Stomach (tissue), 9 donors: ENCODE measurements around the gene TMEM235. TPM values are rescaled to one million over a fixed set of nuclear protein-coding genes. Genes with fewer than 3 reads are reported as not detected.

ENCODE experiments used
- DNase-seq, 2 donors: peaks; one replicate each; pipeline versions ENCODE4 v3.0.0 to v3.0.0-alpha.2; 2013 to 2019
- H3K27ac ChIP-seq, 5 donors: fragments of 200-600 bp in 4 of 5; sonication (generic) in 4 of 5; one replicate each; pipeline ENCODE4 v1.5.1; 2013 to 2019; ENCODE audit warnings: mild to moderate bottlenecking in 1 of 5, moderate library complexity in 1 of 5
- H3K27me3 ChIP-seq, 3 donors: fragments of 200-600 bp; sonication (generic); one replicate each; pipeline ENCODE4 v1.5.1; 2017 to 2019; ENCODE audit warnings: mixed run types in 1 of 3
- H3K36me3 ChIP-seq, 4 donors: fragments of 200-600 bp; sonication (generic); 1 replicate in 3 of 4; 2 replicates in 1 of 4; pipeline ENCODE4 v1.5.1; 2016 to 2019
- H3K4me1 ChIP-seq, 4 donors: fragments of 200-600 bp; sonication (generic); one replicate each; pipeline ENCODE4 v1.5.1; 2016 to 2019
- H3K4me3 ChIP-seq, 4 donors: fragments of 200-600 bp; sonication (generic) in 3 of 4; one replicate each; pipeline ENCODE4 v1.5.1; 2016 to 2019; ENCODE audit warnings: mild to moderate bottlenecking in 1 of 4
- H3K9me3 ChIP-seq, 4 donors: fragments of 200-600 bp; sonication (generic); one replicate each; pipeline ENCODE4 v1.5.1; 2016 to 2019
- CTCF ChIP-seq, 7 experiments: fragments of 450-650 bp in 4 of 7; fragments of 200-600 bp in 3 of 7; sonication (generic) in 3 of 7; IDR thresholded peaks; one replicate each; pipeline ENCODE4 v1.5.1; 2016 to 2019; ENCODE audit warnings: antibody characterized with exemption in 7 of 7, control low read depth in 2 of 7, mild to moderate bottlenecking in 1 of 7
- EP300 ChIP-seq: sonication (generic); formaldehyde crosslinking; IDR thresholded peaks from one replicate; pipeline ENCODE4 v1.6.1; 2017; ENCODE audit warnings: antibody characterized with exemption
- POLR2A ChIP-seq, 4 donors: fragments of 450-650 bp; IDR thresholded peaks; one replicate each; pipeline ENCODE4 v1.6.1; 2016; ENCODE audit warnings: antibody characterized with exemption in 4 of 4, control low read depth in 2 of 4, mild to moderate bottlenecking in 1 of 4, moderate library complexity in 1 of 4
- POLR2AphosphoS5 ChIP-seq, 3 donors: sonication (generic); formaldehyde crosslinking; IDR thresholded peaks; one replicate each; pipeline ENCODE4 v1.6.1; 2016; ENCODE audit warnings: antibody characterized with exemption in 3 of 3
- WGBS, 5 donors: extraction: QIAGEN DNeasy Blood & Tissue Kit in 3 of 5; methylation state at CpG; one replicate each; pipeline versions ENCODE4 v1.1.5 to v1.1.7; 2013 to 2018; 5-methylcytosine and 5-hydroxymethylcytosine counted together
- intact Hi-C: fragments of 100-400 bp; cut with DNase I; formaldehyde crosslinking; loops from one replicate; pipeline ENCODE4 v1.15.1; 2023; ENCODE audit warnings: low total_unique reads
- polyA plus RNA-seq, 3 donors: library from polyadenylated mRNA; stranded (reverse); fragments of 200-250 nt; gene quantifications; one replicate each; pipeline ENCODE4 v1.2.3, GENCODE V29; 2013
- total RNA-seq, 5 donors: library from RNA; depleted of rRNA; stranded (reverse); fragments of >200 nt; gene quantifications; one replicate each; pipeline versions ENCODE4 v1.1.0 to v1.2.3, GENCODE V29; 2014 to 2016
- donor health status: healthy with polysubstance abuse.
- donor health status: Bipolar disorder and iron deficiency.
- donor health status: healthy.

The TMEM235 gene
- total and polyA plus RNA-seq, 8 donors, result not detected

- H3K27ac ChIP-seq, result peak overlapping the region in 4 of 5 donors; percentile 11 to 68 (median 45)
- no peaks in the 10 kb centered on the region for H3K36me3 ChIP-seq
- no peak overlapping the region for H3K4me3 ChIP-seq
- peaks cover 10 to 48% (median 32%) of the 10 kb centered on the region in 4 donors for H3K4me1 ChIP-seq
- H3K27me3 ChIP-seq, result peaks cover 0 to 22% (median 0%) of the 10 kb centered on the region in 3 donors
- TF ChIP-seq POLR2A (IDR thresholded peaks at IDR 0.05) (no peak), EP300 (no peak), POLR2AphosphoS5 (IDR thresholded peaks at IDR 0.05) (no peak), CTCF (IDR thresholded peaks at IDR 0.05) (no peak)
- 95 to 98% (median 96%) methylated on average over 10 of the region's 10 CpGs for WGBS, 5 donors
- H3K9me3 ChIP-seq, result no peaks in the 10 kb centered on the region
- DNase-seq, result no peak
- intact Hi-C loops, result no loop called here
These were observed 33.7 kb downstream of the TMEM235 start for GRCh38 chr17:78265121-78265520.

GRCh38 chr17:78266231-78266631, 34.8 kb downstream of the TMEM235 start:
- Histone ChIP-seq H3K27ac (peak overlapping the region in 4 of 5 donors; percentile 11 to 68 (median 44)), H3K9me3 (no peaks in the 10 kb centered on the region), H3K36me3 (no peaks in the 10 kb centered on the region), H3K4me3 (no peak overlapping the region), H3K4me1 (peaks cover 10 to 53% (median 32%) of the 10 kb centered on the region in 4 donors), H3K27me3 (peaks cover 0 to 33% (median 0%) of the 10 kb centered on the region in 3 donors)
- WGBS, 5 donors, result 56 to 82% (median 69%) methylated on average over 6 of the region's 6 CpGs
- intact Hi-C loops, result no loop called here
- TF ChIP-seq POLR2A (IDR thresholded peaks at IDR 0.05), result no peak
- TF ChIP-seq EP300, result no peak
- TF ChIP-seq CTCF (IDR thresholded peaks at IDR 0.05), result no peak
- no peak for TF ChIP-seq POLR2AphosphoS5 (IDR thresholded peaks at IDR 0.05)
- peak in 1 of 2 donors; percentile 40 for DNase-seq

GRCh38 chr17:78266771-78267170, 35.3 kb downstream of the TMEM235 start:
- TF ChIP-seq POLR2A (IDR thresholded peaks at IDR 0.05), result no peak
- TF ChIP-seq CTCF (IDR thresholded peaks at IDR 0.05), result no peak
- TF ChIP-seq POLR2AphosphoS5 (IDR thresholded peaks at IDR 0.05), result no peak
- no peak for TF ChIP-seq EP300
- WGBS, 5 donors, result 87 to 91% (median 87%) methylated on average over 5 to 9 of the region's 9 CpGs
- peak overlapping the region in 2 of 5 donors; percentile 45 to 68 for H3K27ac ChIP-seq
- H3K4me3 ChIP-seq, result no peak overlapping the region
- H3K9me3 ChIP-seq, result no peaks in the 10 kb centered on the region
- no peaks in the 10 kb centered on the region for H3K36me3 ChIP-seq
- intact Hi-C loops, result no loop called here
- no peak for DNase-seq
- H3K27me3 ChIP-seq, result peaks cover 0 to 38% (median 0%) of the 10 kb centered on the region in 3 donors
- peaks cover 10 to 54% (median 32%) of the 10 kb centered on the region in 4 donors for H3K4me1 ChIP-seq

- intact Hi-C loops, result no loop called here
- Histone ChIP-seq H3K9me3 (no peaks in the 10 kb centered on the region), H3K4me1 (peaks cover 10 to 61% (median 34%) of the 10 kb centered on the region in 4 donors), H3K27me3 (peaks cover 0 to 45% (median 0%) of the 10 kb centered on the region in 3 donors), H3K4me3 (no peak overlapping the region), H3K27ac (peak overlapping the region in 1 of 5 donors; percentile 68), H3K36me3 (no peaks in the 10 kb centered on the region)
- DNase-seq, result no peak
- 81 to 86% (median 84%) methylated on average over 24 to 26 of the region's 26 CpGs for WGBS, 5 donors
- no peak for TF ChIP-seq EP300
- TF ChIP-seq POLR2AphosphoS5 (IDR thresholded peaks at IDR 0.05), result no peak
- TF ChIP-seq POLR2A (IDR thresholded peaks at IDR 0.05), result no peak
- no peak for TF ChIP-seq CTCF (IDR thresholded peaks at IDR 0.05)
These were observed 36.0 kb downstream of the TMEM235 start for GRCh38 chr17:78267253-78268073.
